ENCODE results near the gene SLAMF7.
"Not testable (repeated sequence)": the region's sequence is repeated elsewhere in the genome, so short reads cannot be mapped to it uniquely, and the experiment has no call there.

The SLAMF7 gene

GRCh38 chr1:160720356-160721085 lies 18.5 kb upstream of the SLAMF7 start:
- no peak for DNase-seq (ENCODE audit: low read depth in 2 of 2)

DNA sequence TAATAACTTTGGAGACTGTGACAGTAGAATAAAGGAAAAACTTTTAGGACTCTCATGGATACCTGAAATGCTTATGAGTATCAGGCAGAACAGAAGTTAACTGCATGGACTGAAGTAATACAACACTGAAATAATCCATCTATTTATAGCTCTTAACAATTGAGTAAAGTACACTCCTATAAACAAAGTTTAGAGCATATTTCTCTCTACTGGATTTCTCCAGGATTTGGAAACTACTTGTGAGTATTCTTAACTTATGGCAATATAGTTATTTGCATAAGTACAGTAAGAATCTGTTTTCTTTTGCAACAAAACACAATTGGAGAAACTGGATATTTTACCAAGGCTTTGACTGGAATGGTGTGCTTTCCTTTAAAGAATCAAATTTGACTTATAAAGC lies 17.6 kb upstream of the SLAMF7 start:
- no peak for DNase-seq (ENCODE audit: low read depth in 2 of 2)

DNA sequence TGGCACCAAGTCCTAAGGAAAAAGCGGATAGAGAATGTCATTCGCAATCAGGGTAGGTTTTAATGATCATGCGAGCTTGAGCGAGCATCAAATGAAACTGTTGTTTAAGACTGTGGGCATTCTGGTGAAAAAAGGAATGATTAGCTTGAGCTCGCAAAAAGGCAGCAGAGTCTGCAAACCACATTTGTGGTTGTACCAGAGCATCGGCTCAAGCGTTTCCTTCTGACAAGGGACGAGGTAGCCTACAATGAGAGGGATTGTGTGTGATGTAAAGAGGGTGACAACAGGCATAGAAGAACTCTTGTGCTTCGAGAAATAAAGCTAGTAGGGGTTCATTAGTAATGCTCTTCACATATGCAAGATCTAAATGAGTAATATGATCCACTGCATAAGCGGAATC lies 16.3 kb upstream of the SLAMF7 start:
- DNase-seq (ENCODE audit: low read depth in 2 of 2), result no peak

GRCh38 chr1:160723332-160723731 lies 15.7 kb upstream of the SLAMF7 start:
- DNase-seq (ENCODE audit: low read depth in 2 of 2), result no peak

GRCh38 chr1:160724465-160725242 lies 14.4 kb upstream of the SLAMF7 start:
- no peak for DNase-seq (ENCODE audit: low read depth in 2 of 2)

- no peak for DNase-seq (ENCODE audit: low read depth in 2 of 2)
These were observed 12.9 kb upstream of the SLAMF7 start for GRCh38 chr1:160726114-160726497.

GRCh38 chr1:160726498-160727315 lies 12.3 kb upstream of the SLAMF7 start:
- peak in 1 of 2 donors; percentile 46 for DNase-seq (ENCODE audit: low read depth in 2 of 2)

GRCh38 chr1:160727316-160727640 lies 11.8 kb upstream of the SLAMF7 start:
- DNase-seq (ENCODE audit: low read depth in 2 of 2), result no peak

- not testable (repeated sequence) for DNase-seq (ENCODE audit: low read depth in 2 of 2)
These were observed 7.5 kb upstream of the SLAMF7 start for GRCh38 chr1:160731564-160731963.

- no peak for DNase-seq (ENCODE audit: low read depth in 2 of 2)
These were observed 7.1 kb upstream of the SLAMF7 start for GRCh38 chr1:160731990-160732389.

DNA sequence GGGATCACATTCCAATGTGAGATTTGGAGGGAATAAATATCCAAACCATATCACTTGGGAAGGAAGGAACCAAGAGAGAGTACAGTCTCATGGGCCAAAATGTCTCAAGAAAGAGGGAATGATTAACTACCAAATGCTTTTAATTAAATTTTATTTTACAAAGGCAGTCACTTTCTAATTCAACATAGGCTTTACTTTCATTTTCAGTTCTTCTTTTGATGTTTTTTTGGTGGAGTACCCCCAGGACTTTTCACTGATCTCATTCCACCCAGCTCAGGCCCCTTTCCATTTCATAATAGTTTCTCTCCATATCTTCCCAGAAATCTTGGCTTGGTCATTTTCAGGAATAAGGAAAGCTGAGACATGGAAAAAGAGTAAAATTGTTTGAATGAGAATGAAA lies 5.1 kb upstream of the SLAMF7 start:
- no peak for DNase-seq (ENCODE audit: low read depth in 2 of 2)

- no peak for DNase-seq (ENCODE audit: low read depth in 2 of 2)
These were observed 4.7 kb upstream of the SLAMF7 start for GRCh38 chr1:160734301-160734700.

GRCh38 chr1:160738271-160738670 lies 776 bp upstream of the SLAMF7 start:
- no peak for DNase-seq (ENCODE audit: low read depth in 2 of 2)

- DNase-seq (ENCODE audit: low read depth in 2 of 2), result no peak
These were observed 1.2 kb downstream of the SLAMF7 start for GRCh38 chr1:160740133-160740688.

- DNase-seq (ENCODE audit: low read depth in 2 of 2), result no peak
These were observed 2.0 kb downstream of the SLAMF7 start for GRCh38 chr1:160741092-160741501.

DNA sequence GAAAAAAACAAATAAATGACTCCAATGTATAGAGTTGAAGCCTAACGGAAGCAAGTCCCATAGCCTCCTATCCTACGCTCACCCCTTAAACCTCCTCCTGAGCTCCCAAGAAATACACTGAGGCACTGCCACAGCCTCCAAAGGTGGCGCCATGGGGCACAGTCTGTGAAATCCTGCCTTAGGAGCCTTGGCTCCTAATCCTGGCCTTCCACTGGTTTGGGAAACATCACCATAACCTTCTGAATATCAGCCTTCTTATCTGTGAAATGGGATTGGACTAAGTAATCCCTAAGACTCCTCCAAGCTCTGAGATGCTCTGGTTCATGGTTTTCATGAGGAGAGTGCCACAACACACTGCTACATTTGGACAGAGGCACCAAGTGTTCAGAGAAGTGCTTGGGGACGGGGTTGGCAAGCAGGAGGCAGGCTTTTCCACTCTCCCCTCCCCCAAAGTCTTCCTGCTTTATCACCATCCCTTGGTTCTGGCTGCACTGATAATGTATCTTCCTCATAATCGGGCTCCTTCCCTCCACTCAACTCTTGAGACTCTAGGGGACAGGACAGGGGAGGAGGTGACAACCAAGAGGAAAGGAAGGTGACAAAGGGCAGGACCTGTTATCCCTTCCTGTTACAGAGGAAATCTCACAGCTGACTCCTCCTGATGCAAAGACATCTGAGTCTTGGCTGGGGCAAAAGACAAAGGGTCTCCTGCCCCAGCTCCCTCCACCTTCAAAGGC lies 2.7 kb downstream of the SLAMF7 start:
- no peak for DNase-seq (ENCODE audit: low read depth in 2 of 2)

- DNase-seq (ENCODE audit: low read depth in 2 of 2), result no peak
These were observed 3.5 kb downstream of the SLAMF7 start for GRCh38 chr1:160742428-160743127.

DNA sequence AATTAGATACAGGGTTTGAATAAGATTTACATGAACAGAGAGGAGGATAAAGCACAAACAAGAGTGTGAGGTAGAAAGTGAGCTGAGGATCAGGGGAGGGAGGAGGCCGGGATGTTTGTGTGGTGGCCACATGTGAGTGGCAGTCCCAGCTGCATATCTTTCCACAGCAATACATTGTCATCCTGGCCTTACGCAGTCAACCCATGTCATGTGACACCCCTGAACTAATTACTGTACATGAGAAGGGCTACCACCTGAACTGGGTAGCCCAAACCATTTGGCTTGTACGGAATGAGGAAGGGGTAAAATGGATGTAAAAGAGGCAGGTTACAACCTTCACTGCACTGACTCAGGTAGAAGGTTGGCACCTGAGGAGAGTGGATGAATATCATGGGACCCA lies 4.2 kb downstream of the SLAMF7 start:
- DNase-seq (ENCODE audit: low read depth in 2 of 2), result no peak

DNA sequence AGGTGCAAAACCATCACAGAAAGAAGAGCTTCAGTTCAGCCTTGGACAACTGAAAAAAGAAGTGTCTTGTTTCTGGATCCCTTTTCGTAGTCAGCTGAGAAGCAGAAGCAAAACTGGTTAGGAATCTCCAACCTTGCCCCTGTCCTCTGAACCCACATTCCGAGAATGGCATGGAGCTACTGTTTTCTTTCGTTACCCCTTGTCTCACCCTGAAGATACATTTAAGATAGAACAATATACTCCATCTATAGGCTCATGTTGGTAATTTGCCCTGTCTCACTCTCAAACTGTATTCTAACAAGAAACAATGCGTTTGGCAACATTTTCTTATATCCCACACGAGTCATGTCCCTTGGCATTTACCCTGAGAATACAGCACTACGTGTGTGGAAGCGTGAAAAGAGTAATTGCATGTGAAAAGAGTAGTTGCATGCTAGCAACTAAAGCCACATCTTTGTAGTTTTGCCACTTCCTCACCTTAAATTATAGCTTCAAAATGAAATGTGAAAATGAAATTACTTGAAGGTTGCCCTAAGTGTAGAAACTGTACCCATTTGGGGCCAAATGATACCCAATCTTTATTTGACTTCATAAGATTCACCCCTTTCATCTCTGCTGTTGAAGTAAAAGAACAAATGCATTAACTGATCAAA lies 5.3 kb downstream of the SLAMF7 start:
- no peak for DNase-seq (ENCODE audit: low read depth in 2 of 2)

DNA sequence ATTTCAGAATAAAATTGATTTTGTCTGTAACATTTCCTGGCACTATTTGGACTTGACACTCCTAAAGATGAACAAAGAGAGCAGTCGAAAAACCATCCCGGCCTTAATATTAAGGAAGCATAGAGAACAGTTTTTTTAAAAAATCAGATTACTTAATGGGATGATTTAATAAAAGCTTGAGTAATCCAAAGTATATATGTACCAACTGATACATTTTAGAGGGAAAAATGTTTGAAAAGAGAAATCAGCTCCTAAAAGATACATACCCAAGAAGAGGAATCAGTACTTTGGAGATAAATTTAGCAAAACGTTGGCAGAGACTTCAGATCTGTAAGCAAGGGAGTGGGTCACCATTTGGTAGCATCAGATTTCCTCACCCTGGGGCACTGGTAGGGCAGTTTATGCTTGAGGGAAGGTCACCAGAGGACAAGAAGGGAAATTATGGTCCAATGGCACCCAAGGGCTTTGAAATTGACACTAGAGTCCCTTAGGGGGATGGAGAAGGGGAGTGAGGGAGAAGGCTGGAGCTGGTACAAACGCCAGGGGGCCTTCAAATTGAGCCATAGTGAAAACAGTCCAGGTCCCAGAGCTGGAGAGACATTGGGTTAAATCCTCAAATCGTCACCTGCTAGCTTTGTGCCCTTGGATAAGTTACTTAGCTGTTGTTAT lies 5.9 kb downstream of the SLAMF7 start:
- no peak for DNase-seq (ENCODE audit: low read depth in 2 of 2)

Measured in activated CD8-positive, alpha-beta memory T cell treated with anti-CD3 and anti-CD28 coated beads for 4 hours (primary cell).